Lung microvascular endothelial cell (primary cell): ENCODE measurements around the gene LRRC59. TPM values are rescaled to one million over a fixed set of nuclear protein-coding genes. Genes with fewer than 3 reads are reported as not detected.
A peak's percentile ranks its signal among the peaks of the same experiment; 100 is the strongest.
"Not testable (repeated sequence)": the region's sequence is repeated elsewhere in the genome, so short reads cannot be mapped to it uniquely, and the experiment has no call there.

Source experiments
- DNase-seq, 2 donors: peaks; one replicate each; pipeline versions ENCODE4 v3.0.0 to v3.0.0-alpha.2; 2010; ENCODE audit warnings: low read depth in 2 of 2
- total RNA-seq: library from RNA; depleted of rRNA; stranded (reverse); fragments of >200 nt; gene quantifications from 2 replicates; pipeline ENCODE4 v1.2.1, GENCODE V29; 2014

Gene LRRC59
- total RNA-seq, 1 donor from 2014 or later: 92.3 TPM

DNA sequence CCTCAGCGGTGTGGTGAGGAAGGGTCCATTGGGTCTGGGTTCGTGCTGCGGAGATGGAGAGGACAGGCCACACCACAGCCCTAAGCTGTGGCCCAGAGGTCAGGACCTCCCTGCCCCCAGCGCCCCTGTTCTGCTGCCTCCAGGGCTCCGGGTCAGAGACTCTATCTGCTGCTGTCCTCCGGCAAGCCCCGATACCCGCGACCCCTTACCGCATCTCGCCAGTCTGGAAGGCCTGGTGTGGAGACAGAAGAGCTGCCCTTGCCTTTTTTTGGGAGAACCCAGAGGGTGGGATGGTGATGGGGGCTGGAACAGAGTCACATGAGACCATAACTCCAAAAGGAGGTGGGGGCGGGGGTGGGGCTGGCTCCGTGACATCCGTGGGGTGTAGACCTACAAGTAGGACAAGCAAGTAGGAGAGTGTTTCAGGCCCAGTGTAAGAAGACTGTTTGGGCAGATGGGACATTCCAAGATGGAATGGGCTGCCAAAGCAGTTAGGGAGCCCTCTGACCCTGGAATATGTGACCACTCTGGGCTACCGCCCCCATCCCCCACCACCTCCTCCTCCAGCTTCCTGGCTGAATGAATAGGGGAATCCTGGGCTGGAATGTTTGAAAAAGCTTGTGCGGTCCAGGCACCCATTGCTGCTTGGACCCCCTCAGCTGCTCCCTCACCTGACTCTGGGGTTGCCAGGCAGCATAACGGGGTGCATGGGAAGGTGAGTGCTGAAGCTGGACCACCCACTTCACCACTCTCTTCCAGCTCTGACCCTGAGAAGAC is 50.0 kb downstream of the LRRC59 start:
- no peak for DNase-seq

DNA sequence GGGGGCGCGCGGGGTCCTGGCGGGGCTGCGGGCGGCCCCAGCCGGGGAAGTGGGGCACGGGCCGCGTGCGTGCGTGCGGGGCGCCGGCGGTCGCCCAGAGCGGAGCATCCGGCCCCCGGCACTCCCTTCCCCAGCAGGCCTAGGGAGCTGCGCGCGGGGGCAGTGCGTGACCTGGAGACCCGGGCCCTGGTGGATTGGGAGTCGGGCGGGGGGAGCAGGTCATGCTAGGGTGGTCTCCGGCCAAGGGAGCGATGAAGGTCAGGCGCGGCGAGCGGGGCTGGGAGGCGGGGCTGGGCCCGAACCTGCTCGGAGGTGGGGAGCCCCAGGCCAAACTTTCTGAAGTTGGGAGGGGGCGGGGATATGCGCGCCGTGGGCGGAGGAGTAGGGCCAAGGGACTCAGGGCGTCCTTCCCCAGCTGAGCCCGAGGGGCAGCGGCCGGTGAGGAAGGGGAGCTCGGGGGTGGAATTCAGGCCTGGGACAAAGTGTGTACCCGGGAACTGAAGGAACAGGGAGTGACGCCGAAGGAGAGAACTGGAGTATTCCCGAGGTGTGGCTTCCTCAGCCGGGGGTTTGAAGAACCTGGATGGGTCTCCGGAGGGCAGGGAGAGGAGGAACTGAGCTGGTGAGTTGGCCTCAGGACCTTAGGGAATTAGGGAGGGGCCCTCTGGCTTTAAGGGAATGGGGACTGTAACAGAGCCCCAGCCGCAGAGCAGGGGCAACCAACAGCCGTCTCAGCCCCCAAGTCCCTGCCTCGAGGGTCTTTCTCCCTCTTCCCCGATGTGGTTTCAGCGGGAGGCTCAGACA is 50.8 kb downstream of the LRRC59 start:
- no peak for DNase-seq

DNA sequence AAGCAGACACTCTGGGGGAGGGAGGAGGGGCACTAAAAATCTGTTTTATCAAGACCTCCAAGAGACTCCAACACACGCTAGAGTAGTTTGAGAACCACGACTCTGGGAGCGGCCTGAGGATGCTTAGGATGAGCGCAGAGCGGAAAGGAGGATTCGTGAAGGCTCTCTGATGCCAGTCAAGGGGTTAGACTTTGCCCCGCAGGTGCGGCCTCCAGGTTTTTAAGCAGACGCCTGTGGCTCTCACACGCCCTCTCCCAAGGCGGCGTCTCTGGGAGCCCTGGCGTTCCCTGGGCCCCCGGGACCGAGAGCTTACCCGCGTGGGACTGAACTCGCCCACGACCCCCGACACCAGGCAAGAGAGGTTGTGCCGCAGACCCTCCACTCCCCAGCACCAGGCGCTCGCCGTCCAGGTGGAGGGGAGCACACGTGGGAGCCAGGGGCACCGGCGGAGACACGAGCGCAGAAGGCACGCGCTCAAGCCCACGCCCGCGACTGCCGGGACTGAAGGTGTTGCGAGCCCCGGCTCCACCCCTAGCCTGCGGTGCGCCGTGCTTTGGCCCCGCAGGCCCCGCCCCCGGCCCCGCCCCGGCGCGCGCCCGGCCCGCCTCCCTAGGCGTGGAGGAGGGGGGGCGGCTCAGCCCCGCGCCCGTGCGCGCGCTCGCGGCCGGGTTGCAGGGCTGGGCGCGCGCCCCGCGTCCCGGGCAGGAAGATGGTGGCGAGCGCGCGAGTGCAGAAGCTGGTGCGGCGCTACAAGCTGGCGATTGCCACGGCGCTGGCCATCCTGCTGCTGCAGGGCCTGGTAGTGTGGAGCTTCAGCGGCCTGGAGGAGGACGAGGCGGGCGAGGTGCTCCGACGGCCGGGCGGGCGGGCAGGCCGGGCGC is 51.7 kb downstream of the LRRC59 start, which contains the start of gene XYLT2:
TSS of gene XYLT2 (plus strand) at position 695 of the 881 bp plus-strand sequence. CDS start at position 710, 15 bp downstream.
- peak; percentile 84 to 91 for DNase-seq

DNA sequence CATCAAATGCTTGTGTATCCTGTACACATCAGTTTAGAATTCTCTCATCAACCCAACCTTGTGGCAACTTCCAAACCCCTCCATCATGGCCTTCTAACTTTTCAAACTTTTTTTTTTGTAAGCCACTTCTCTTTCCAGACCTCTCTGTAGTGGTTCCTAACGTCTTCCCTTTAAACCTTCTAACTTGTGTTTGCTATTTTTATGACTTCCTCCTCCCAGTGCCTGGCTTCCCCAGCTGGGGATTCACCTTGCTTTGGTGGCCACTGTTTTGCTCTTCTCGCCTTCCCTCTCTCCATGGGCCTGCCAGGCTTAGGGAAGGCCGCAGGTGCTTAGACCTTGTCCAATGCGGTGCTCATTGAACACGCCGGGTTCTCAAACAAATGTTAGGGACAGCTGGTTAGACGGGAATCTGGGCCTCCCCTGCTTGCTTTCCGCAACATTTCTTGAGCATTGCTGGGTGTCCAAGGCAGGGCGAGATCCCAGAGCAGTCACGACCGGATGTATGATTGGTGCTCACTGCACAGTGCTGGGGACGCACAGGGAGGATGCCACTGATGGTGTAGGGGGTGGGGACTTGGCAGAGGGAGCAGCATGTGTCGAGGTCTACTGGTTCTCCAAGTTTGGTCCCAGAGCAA is 52.5 kb downstream of the LRRC59 start:
- no peak for DNase-seq

DNA sequence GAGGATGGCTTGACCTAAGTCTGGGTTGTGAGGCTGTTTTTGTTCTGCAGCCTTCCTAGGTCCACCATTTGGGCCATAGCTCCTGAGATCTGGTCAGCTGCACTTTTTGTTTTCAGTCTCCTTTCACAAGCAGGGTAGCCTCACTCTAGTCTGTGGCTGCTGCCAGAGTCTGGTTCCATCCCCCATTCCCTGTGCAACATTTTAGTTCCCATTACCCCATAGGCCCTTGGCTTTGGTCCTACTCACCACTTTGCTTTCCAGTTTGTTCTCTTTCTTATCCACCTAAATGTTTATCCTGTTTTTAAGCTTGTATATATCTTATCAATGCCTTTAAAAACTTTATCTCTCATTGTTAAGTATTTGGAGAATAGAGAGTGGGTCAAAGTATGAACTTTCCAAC is 57.9 kb downstream of the LRRC59 start:
- DNase-seq: no peak

DNA sequence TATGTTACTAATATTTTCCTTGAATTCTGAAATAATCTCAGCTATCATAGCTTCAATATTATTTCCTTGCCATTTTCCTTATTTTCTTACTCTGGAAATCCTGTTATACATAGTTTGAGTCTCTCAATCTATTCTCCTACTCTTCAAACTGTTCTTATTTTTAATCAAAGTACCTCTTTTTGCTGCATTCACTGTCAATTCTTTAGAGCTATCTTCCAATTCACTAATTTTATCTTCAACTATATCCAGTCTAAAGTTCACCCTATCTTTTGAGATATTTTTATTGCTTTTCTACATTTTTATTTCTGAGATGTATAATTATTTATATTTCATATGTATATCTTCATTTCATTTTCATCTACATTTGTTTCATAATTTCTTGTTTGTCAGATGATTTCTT is 58.7 kb downstream of the LRRC59 start:
- no peak for DNase-seq

DNA sequence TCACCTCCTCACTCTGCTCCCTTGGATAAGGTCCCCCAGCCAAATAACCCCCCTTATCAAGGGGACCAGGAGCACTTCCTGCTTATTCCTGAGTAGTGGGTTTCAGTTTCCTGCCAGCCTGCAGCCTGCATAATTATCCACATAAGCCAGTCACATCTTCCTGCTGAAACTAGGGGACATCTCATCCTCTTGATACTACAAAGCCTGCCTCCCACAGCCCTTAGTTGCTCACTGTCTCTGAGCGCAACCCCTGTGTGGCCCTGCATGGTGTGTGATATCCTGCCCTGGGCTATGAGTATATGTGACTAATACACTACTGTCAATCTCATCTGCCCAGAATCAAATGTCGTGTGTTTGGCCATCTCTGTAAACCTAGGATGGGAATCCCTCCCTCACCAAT is 59.4 kb downstream of the LRRC59 start:
- no peak for DNase-seq

DNA sequence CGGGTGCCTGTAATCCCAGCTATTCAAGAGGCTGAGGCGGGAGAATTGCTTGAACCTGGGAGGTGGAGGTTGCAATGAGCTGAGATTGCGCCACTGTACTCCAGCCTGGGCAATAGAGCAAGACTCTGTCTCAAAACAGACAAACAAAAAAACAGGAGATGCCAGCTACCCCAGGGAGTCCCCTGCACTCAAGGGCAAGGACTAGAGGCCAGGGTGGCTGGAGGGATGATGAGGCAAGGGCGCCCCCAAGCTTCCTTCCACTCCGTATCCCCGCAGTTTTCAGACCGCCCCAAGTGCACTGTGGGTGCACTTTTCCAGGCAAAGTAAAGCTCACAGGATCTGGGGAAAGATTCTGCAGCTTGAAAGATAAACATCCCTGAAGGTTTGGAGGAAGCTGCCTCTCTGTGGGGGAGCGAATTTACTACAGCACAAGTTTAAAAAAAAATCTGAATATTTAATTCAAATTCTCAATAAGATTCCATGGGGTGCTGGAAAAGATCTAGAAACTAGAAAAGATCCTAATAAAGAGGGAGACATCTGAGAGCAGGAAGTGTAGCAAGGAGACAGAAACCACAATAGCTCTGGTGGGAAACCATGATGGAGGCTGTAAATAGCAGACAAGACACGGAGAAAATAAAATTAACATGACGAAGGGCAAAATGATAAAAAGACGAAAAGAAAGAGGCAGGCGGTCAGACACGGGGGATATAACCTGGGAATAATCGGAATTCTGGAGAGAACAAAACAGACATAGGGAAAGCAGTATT is 63.8 kb downstream of the LRRC59 start:
- DNase-seq: not testable (repeated sequence)

DNA sequence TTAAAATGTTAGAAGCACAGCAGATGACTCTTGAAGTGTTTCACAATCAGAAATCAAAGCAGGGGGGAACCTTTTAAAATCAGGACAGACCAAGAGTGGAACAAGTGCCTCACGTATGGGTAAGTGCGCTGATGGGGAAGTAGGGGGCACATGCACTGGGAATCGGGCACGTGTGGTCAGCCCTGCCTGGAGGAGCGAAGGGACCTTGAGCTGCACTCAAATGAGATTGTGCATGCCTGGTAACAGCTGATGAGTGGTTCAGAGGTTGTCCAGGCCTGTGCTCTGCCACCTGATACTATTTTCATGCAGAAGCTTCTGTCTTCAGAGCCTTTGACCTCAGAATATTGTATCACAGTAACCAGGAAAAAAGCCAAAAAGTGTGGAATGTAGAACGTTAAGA is 65.1 kb downstream of the LRRC59 start:
- DNase-seq: no peak

Other genes with a start within 250 kb of the LRRC59 start
- gene PPP1R9B, start 246.8 kb downstream of the LRRC59 start, total RNA-seq: 16.1 and 25.8 TPM in 2 replicates
- not detected in 2 replicates for gene SGCA, start 231.5 kb downstream of the LRRC59 start, total RNA-seq
- 7.2 and 12.5 TPM in 2 replicates for gene COL1A1, start 195.9 kb downstream of the LRRC59 start, total RNA-seq
- not detected in 2 replicates for gene TMEM92, start 123.1 kb downstream of the LRRC59 start, total RNA-seq
- 15.3 and 18.5 TPM in 2 replicates for gene XYLT2, start 51.4 kb downstream of the LRRC59 start, total RNA-seq
- 42.1 and 55.8 TPM in 2 replicates for gene MRPL27, start 24.3 kb downstream of the LRRC59 start, total RNA-seq
- 0.79 and 1.5 TPM in 2 replicates for gene EME1, start 24.3 kb downstream of the LRRC59 start, total RNA-seq
- 4.6 and 5.0 TPM in 2 replicates for gene ACSF2, start 28.7 kb upstream of the LRRC59 start, total RNA-seq
- under 0.01 TPM in 1 of 2 replicates, not detected in the other for gene CHAD, start 71.4 kb upstream of the LRRC59 start, total RNA-seq
- 10.9 and 14.5 TPM in 2 replicates for gene RSAD1, start 81.3 kb upstream of the LRRC59 start, total RNA-seq
- gene MYCBPAP, start 110.9 kb upstream of the LRRC59 start, total RNA-seq: under 0.01 and 0.20 TPM in 2 replicates
- gene EPN3, start 135.2 kb upstream of the LRRC59 start, total RNA-seq: 0.22 TPM in 1 of 2 replicates, not detected in the other
- 22.2 and 31.4 TPM in 2 replicates for gene SPATA20, start 149.7 kb upstream of the LRRC59 start, total RNA-seq
- not detected in 2 replicates for gene CACNA1G, start 163.2 kb upstream of the LRRC59 start, total RNA-seq
- gene ABCC3, start 237.4 kb upstream of the LRRC59 start, total RNA-seq: 0.40 and 1.7 TPM in 2 replicates